HepG2 (cell line): ENCODE data around the gene MIDN. TPM values are rescaled to one million over a fixed set of nuclear protein-coding genes. Genes with fewer than 3 reads are reported as not detected.

Experiments used
- DMAP1 ChIP-seq: IDR thresholded peaks from 2 replicates; pipeline ENCODE4 v1.6.1; 2016
- HNF4A ChIP-seq: sonication (generic); formaldehyde crosslinking; IDR thresholded peaks from 2 replicates; pipeline ENCODE4 v1.4.0; 2020; ENCODE audit warnings: missing genetic modification reagents
- HOXA3 ChIP-seq: sonication (generic); formaldehyde crosslinking; IDR thresholded peaks from 2 replicates; pipeline ENCODE4 v1.5.0; 2020; ENCODE audit warnings: missing genetic modification reagents
- PCBP2 ChIP-seq: fragments of 200-400 bp; formaldehyde crosslinking; optimal IDR thresholded peaks from 2 replicates; pipeline ENCODE3; 2018; ENCODE audit warnings: low read length, low read depth; ENCODE audit not compliant: poor library complexity, severe bottlenecking
- PPARG ChIP-seq: conservative IDR thresholded peaks from 2 replicates; pipeline ENCODE4 v1.6.1; 2016; ENCODE audit warnings: missing biosample characterization, missing genetic modification reagents
- REXO4 ChIP-seq: sonication (generic); formaldehyde crosslinking; IDR thresholded peaks from 2 replicates; pipeline ENCODE4 v1.8.0; 2022; ENCODE audit warnings: missing genetic modification reagents, mild to moderate bottlenecking, borderline replicate concordance
- ZBTB7A ChIP-seq: sonication (generic); formaldehyde crosslinking; IDR thresholded peaks from 2 replicates; pipeline ENCODE4 v1.8.0; 2022; ENCODE audit warnings: mild to moderate bottlenecking, missing genetic modification reagents
- ZNF350 ChIP-seq: sonication (generic); formaldehyde crosslinking; IDR thresholded peaks from 2 replicates; pipeline ENCODE4 v1.4.0; 2020; ENCODE audit warnings: mild to moderate bottlenecking, low read depth, missing genetic modification reagents, borderline replicate concordance
- ZNF503 ChIP-seq: sonication (generic); formaldehyde crosslinking; IDR thresholded peaks from 2 replicates; pipeline ENCODE4 v1.4.0; 2020; ENCODE audit warnings: missing genetic modification reagents
- ZNF512B ChIP-seq: sonication (generic); formaldehyde crosslinking; IDR thresholded peaks from 2 replicates; pipeline ENCODE4 v1.5.1; 2020; ENCODE audit warnings: missing genetic modification reagents, mild to moderate bottlenecking, borderline replicate concordance
- ZNF513 ChIP-seq: sonication (generic); formaldehyde crosslinking; conservative IDR thresholded peaks from 2 replicates; pipeline ENCODE4 v1.5.0; 2020; ENCODE audit warnings: missing genetic modification reagents
- ZNF558 ChIP-seq: sonication (generic); formaldehyde crosslinking; IDR thresholded peaks from 2 replicates; pipeline ENCODE4 v1.9.0; 2022; ENCODE audit warnings: mild to moderate bottlenecking, missing genetic modification reagents, borderline replicate concordance
- ZNF609 ChIP-seq: sonication (generic); formaldehyde crosslinking; IDR thresholded peaks from 2 replicates; pipeline ENCODE4 v1.4.0; 2020; ENCODE audit warnings: mild to moderate bottlenecking, missing genetic modification reagents, borderline replicate concordance
- ZSCAN12 ChIP-seq: sonication (generic); formaldehyde crosslinking; IDR thresholded peaks from 2 replicates; pipeline ENCODE4 v1.9.0; 2021; ENCODE audit warnings: mild to moderate bottlenecking, missing genetic modification reagents
- ZSCAN20 ChIP-seq: sonication (generic); formaldehyde crosslinking; IDR thresholded peaks from 2 replicates; pipeline ENCODE4 v1.4.0; 2020; ENCODE audit warnings: missing genetic modification reagents, mild to moderate bottlenecking, borderline replicate concordance
- polyA plus RNA-seq, 8 experiments: library from polyadenylated mRNA; depleted of rRNA in 3 of 8; stranded (reverse) in 7 of 8; unstranded in 1 of 8; fragments of >200 nt; fragmentation: Illumina TruSeq in 4 of 8; extraction: Trizol in 4 of 8; gene quantifications; 2 replicates each; pipeline versions ENCODE4 v1.2.1 to v1.2.3, GENCODE V29; 2011 to 2016; ENCODE audit warnings: low read depth in 4 of 8, missing spikeins in 1 of 8, mixed read lengths in 1 of 8; ENCODE audit not compliant: insufficient read depth in 1 of 8
- total RNA-seq, 5 experiments: library from RNA; depleted of rRNA; stranded (reverse); fragments of >200 nt; fragmentation: Illumina TruSeq; extraction: Trizol; gene quantifications; 2 replicates each; pipeline ENCODE4 v1.2.3, GENCODE V29; 2016; ENCODE audit warnings: low read depth in 1 of 5

The MIDN gene
- total and polyA plus RNA-seq, 2 of the 13 experiments (the other 11 are each of a cell fraction or from before 2014, with no cell fraction given), result 8.4 to 18.0 TPM

- TF ChIP-seq PCBP2, result no peak
- TF ChIP-seq ZNF350 (CRISPR knock-in tag), result no peak
- TF ChIP-seq ZSCAN12 (CRISPR knock-in tag), result no peak
- TF ChIP-seq ZBTB7A (CRISPR knock-in tag), result no peak
- no peak for TF ChIP-seq REXO4 (CRISPR knock-in tag)
- TF ChIP-seq HOXA3, result peak; percentile 88
- TF ChIP-seq ZNF503, result peak; percentile 22; the same call in 1 of the 2 replicates
- peak; percentile 67; the same call in 1 of the 2 replicates for TF ChIP-seq ZSCAN20 (CRISPR knock-in tag)
- TF ChIP-seq DMAP1, result 0 out of 2 replicates have a peak, but pooled peaks have one; percentile 26
- TF ChIP-seq ZNF558 (CRISPR knock-in tag), result no peak
- TF ChIP-seq ZNF512B (CRISPR knock-in tag), result no peak
- no peak for TF ChIP-seq PPARG (CRISPR knock-in tag)
- TF ChIP-seq ZNF513 (CRISPR knock-in tag), result no peak
- TF ChIP-seq ZNF609 (CRISPR knock-in tag), result no peak
- peak; percentile 22; the same call in 1 of the 2 replicates for TF ChIP-seq HNF4A
Measured at GRCh38 chr19:1241417-1242095, 6.8 kb upstream of the MIDN start, which contains the start of gene ATP5F1D (continued).
